Activated CD8-positive, alpha-beta memory T cell treated with anti-CD3 and anti-CD28 coated beads, Interleukin-2, amount 10 ng/mL, durations not matched to agents 7 days and 5 days (primary cell): Measurements from ENCODE around the gene RAB25. TPM values are rescaled to one million over a fixed set of nuclear protein-coding genes. Genes with fewer than 3 reads are reported as not detected.
A peak's percentile ranks its signal among the peaks of the same experiment; 100 is the strongest.
"Not testable (repeated sequence)": the region's sequence is repeated elsewhere in the genome, so short reads cannot be mapped to it uniquely, and the experiment has no call there.

Experiments
- ATAC-seq: fragments of 150-1000 bp; cut with Tn5 transposase; one replicate; pipeline ENCODE4 v1.10.0; 2021; ENCODE audit warnings: moderate library complexity
- CTCF ChIA-PET: fragments of 350-600 bp; sonication (Branson Sonifier 250); formaldehyde crosslinking; loops from one replicate; lab custom pipeline; 2021; ENCODE audit warnings: antibody characterized with exemption; lab: Charles Lee
- DNase-seq: peaks from one replicate; pipeline ENCODE4 v3.0.0-alpha.2; 2020
- H3K27ac Mint-ChIP-seq: one replicate; pipeline ENCODE4 v1.8.0; 2021; ENCODE audit warnings: mild to moderate bottlenecking, mixed read lengths
- H3K27me3 Mint-ChIP-seq: one replicate; pipeline ENCODE4 v1.8.0; 2021; ENCODE audit warnings: mixed read lengths
- H3K36me3 Mint-ChIP-seq: one replicate; pipeline ENCODE4 v1.8.0; 2021; ENCODE audit warnings: mild to moderate bottlenecking, mixed read lengths
- H3K4me1 Mint-ChIP-seq: one replicate; pipeline ENCODE4 v1.8.0; 2021; ENCODE audit warnings: mixed read lengths
- H3K4me3 Mint-ChIP-seq: one replicate; pipeline ENCODE4 v1.8.0; 2021; ENCODE audit warnings: mild to moderate bottlenecking, moderate library complexity, mixed read lengths
- H3K9me3 Mint-ChIP-seq: one replicate; pipeline ENCODE4 v1.8.0; 2022; ENCODE audit warnings: low read depth, mixed read lengths
- total RNA-seq, 2 experiments: library from RNA; stranded (reverse); gene quantifications; one replicate each; pipeline ENCODE4 v1.2.3, GENCODE V29; 2021

The RAB25 gene
- total RNA-seq, 2 experiments from 2014 or later = not detected

DNA sequence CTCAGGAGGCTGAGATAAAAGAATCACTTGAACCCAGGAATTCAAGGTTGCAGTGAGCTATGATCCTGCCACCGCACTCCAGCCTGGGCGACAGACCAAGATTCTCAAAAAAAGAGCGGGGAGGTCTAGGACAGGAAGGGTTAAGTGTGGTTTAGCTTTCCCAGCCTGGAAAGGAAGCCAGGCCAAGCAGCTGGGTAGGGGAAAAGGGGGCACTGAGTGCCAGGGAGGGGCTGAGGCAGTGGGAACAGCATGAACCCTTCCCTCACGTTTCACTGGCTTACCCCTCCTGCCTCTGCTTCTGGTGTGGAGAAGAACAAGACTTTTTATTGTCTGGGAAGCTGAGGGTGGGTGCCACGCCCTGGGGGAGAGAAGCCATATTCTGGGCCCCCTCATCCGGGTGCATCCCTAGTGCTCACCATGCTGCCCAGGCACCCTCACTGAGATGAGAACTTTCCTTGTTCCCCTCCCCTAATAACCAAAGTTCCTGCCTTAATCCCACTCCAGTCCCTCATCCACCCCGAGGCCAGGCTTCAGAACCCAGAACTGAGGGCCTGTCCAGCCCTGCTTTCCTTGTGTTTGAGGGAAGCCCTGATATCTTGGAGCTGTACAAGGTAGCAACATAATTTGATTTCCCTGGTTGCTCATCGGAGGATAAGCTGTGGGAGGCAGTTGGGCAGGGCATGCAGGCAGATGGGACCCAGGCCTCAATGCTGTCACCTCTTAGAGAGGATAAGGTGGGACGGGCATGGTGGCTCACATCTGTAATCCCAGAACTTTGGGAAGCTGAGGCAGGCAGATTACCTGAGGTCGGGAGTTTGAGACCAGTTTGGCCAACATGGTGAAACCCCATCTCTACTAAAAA, 51.5 kb downstream of the RAB25 start:
- ATAC-seq (no peak), DNase-seq (no peak)
- peaks cover 35% of the 10 kb centered on the region for H3K27me3 Mint-ChIP-seq

GRCh38 chr1:156113282-156113950, 52.5 kb downstream of the RAB25 start:
- H3K27ac Mint-ChIP-seq = no peak overlapping the region
- no peak for DNase-seq
- peaks cover 23% of the 10 kb centered on the region for H3K4me1 Mint-ChIP-seq
- H3K9me3 Mint-ChIP-seq = no peaks in the 10 kb centered on the region
- CTCF ChIA-PET = interaction anchor here (7.3 to 25.5 kb wide), 2 partner anchors 14 to 19 kb away, joined by 127 to 979 read pairs; partner anchors contain the start of gene MEX3A
- no peak for ATAC-seq
- H3K36me3 Mint-ChIP-seq = no peaks in the 10 kb centered on the region
- H3K27me3 Mint-ChIP-seq = peaks cover 34% of the 10 kb centered on the region
- no peak overlapping the region for H3K4me3 Mint-ChIP-seq

More for the DNA sequence above, 51.5 kb downstream of the RAB25 start:
- Mint-ChIP-seq H3K4me3 (no peak overlapping the region), H3K36me3 (no peaks in the 10 kb centered on the region), H3K9me3 (no peaks in the 10 kb centered on the region), H3K27ac (no peak overlapping the region), H3K4me1 (peaks cover 22% of the 10 kb centered on the region)
- CTCF ChIA-PET = interaction anchor here (1.4 to 25.5 kb wide), 3 partner anchors 10 to 18 kb away, joined by 3 to 979 read pairs (median 127); partner anchors contain the start of gene MEX3A

GRCh38 chr1:156114101-156114918, 53.4 kb downstream of the RAB25 start, which contains the start of gene LMNA:
Gene LMNA, plus strand, starts transcription at chr1:156114711. Its CDS starts 208 bp downstream, at chr1:156114919.
- H3K27ac Mint-ChIP-seq = peak within 1 kb of the TSS; percentile 75
- DNase-seq (peak; percentile 81), ATAC-seq (peak; percentile 90)
- H3K27me3 Mint-ChIP-seq = peaks cover 34% of the 10 kb centered on the region
- H3K36me3 Mint-ChIP-seq = no peaks in the 10 kb centered on the region
- no peaks in the 10 kb centered on the region for H3K9me3 Mint-ChIP-seq
- H3K4me3 Mint-ChIP-seq = peak within 1 kb of the TSS; percentile 83
- CTCF ChIA-PET = interaction anchor here (1.1 to 25.5 kb wide), 5 partner anchors 13 to 942 kb away, joined by 3 to 979 read pairs (median 7); partner anchors contain the start of genes KRTCAP2 and MEX3A
- H3K4me1 Mint-ChIP-seq = peaks cover 25% of the 10 kb centered on the region

- H3K4me1 Mint-ChIP-seq = peaks cover 31% of the 10 kb centered on the region
- ATAC-seq (peak; percentile 21), DNase-seq (no peak)
- H3K27ac Mint-ChIP-seq = peak overlapping the region; percentile 63
- peaks cover 34% of the 10 kb centered on the region for H3K27me3 Mint-ChIP-seq
- peak overlapping the region; percentile 83 for H3K4me3 Mint-ChIP-seq
- CTCF ChIA-PET = interaction anchor here (1.1 to 25.5 kb wide), 5 partner anchors 12 to 942 kb away, joined by 3 to 979 read pairs (median 7); partner anchors contain the start of genes KRTCAP2 and MEX3A
- no peaks in the 10 kb centered on the region for H3K9me3 Mint-ChIP-seq
- H3K36me3 Mint-ChIP-seq = no peaks in the 10 kb centered on the region
These were observed 54.1 kb downstream of the RAB25 start for GRCh38 chr1:156114919-156115513.

GRCh38 chr1:156115514-156116374, 54.8 kb downstream of the RAB25 start:
- Mint-ChIP-seq H3K27ac (peak overlapping the region; percentile 63), H3K4me3 (peak overlapping the region; percentile 83), H3K36me3 (no peaks in the 10 kb centered on the region), H3K27me3 (peaks cover 34% of the 10 kb centered on the region), H3K9me3 (no peaks in the 10 kb centered on the region), H3K4me1 (peaks cover 37% of the 10 kb centered on the region)
- ATAC-seq = no peak
- no peak for DNase-seq
- CTCF ChIA-PET = interaction anchor here (0.5 to 25.5 kb wide), 5 partner anchors 12 to 110 kb away, joined by 3 to 979 read pairs (median 7); partner anchors contain the start of gene MEX3A

- H3K9me3 Mint-ChIP-seq, ATAC-seq, H3K36me3 Mint-ChIP-seq, H3K27ac Mint-ChIP-seq, DNase-seq: not testable (repeated sequence)
- Mint-ChIP-seq H3K4me3 (peak overlapping the region; percentile 83), H3K27me3 (peaks cover 31% of the 10 kb centered on the region), H3K4me1 (peaks cover 37% of the 10 kb centered on the region)
- CTCF ChIA-PET = interaction anchor here (7.3 to 25.5 kb wide), 2 partner anchors 11 to 22 kb away, joined by 127 to 979 read pairs; partner anchors contain the start of gene MEX3A
These were observed 55.8 kb downstream of the RAB25 start for GRCh38 chr1:156116731-156117130.

GRCh38 chr1:156117414-156118176, 56.6 kb downstream of the RAB25 start:
- DNase-seq (no peak), ATAC-seq (no peak)
- peaks cover 37% of the 10 kb centered on the region for H3K4me1 Mint-ChIP-seq
- H3K27ac Mint-ChIP-seq = no peak overlapping the region
- peaks cover 25% of the 10 kb centered on the region for H3K27me3 Mint-ChIP-seq
- H3K36me3 Mint-ChIP-seq = no peaks in the 10 kb centered on the region
- H3K4me3 Mint-ChIP-seq = no peak overlapping the region
- CTCF ChIA-PET = interaction anchor here (0.6 to 25.5 kb wide), 4 partner anchors 10 to 173 kb away, joined by 3 to 979 read pairs (median 66); partner anchors contain the start of gene MEX3A
- no peaks in the 10 kb centered on the region for H3K9me3 Mint-ChIP-seq

DNA sequence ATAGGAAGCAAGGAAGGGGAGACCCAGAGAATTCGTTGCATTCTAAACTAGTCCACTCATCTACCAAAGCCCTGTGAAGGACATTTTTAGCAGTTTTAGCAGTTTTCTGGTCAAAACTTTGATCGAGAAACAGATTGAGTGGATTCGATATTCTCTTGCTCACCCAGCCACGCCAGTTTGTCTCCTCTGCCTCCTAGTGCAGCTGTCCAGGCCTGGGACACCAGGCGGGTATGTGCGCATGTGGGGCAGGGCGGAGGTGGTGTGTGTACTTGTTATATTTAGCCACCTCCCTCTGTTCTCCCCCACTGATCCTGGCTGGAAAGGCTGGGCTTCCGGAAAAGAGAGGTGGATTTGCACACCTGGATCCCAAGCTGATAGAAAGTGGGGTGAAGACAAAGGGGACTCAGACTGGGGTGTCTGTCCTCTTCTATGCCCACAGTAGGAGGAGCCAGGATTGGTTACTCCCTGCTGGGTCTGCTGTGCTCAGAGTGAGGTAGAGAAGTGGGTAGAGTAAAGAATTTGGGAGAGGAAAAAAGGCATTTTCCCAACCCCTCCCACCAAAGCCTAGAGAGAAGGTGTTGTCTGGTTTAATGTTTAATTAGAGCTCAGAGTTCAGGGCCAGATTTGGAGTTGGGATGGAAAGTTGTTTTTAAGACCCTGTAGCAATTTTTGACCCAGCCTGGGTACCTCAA, 57.4 kb downstream of the RAB25 start:
- no peak for ATAC-seq

GRCh38 chr1:156119503-156120209, 58.7 kb downstream of the RAB25 start:
- CTCF ChIA-PET = interaction anchor here (1.2 to 25.5 kb wide), 4 partner anchors 10 to 53 kb away, joined by 3 to 979 read pairs (median 8); partner anchors contain the start of gene MEX3A
- Mint-ChIP-seq H3K4me3 (no peak overlapping the region), H3K4me1 (peaks cover 44% of the 10 kb centered on the region), H3K27me3 (peaks cover 10% of the 10 kb centered on the region), H3K9me3 (no peaks in the 10 kb centered on the region), H3K27ac (peak overlapping the region; percentile 64), H3K36me3 (no peaks in the 10 kb centered on the region)
- DNase-seq = no peak
- no peak for ATAC-seq

More for the DNA sequence above, 57.4 kb downstream of the RAB25 start:
- CTCF ChIA-PET = interaction anchor here (0.8 to 25.5 kb wide), 4 partner anchors 10 to 59 kb away, joined by 3 to 979 read pairs (median 4); partner anchors contain the start of gene MEX3A
- H3K27ac Mint-ChIP-seq = no peak overlapping the region
- H3K36me3 Mint-ChIP-seq = no peaks in the 10 kb centered on the region
- H3K9me3 Mint-ChIP-seq = no peaks in the 10 kb centered on the region
- DNase-seq = no peak
- H3K4me1 Mint-ChIP-seq = peaks cover 40% of the 10 kb centered on the region
- H3K4me3 Mint-ChIP-seq = peak overlapping the region; percentile 23
- peaks cover 22% of the 10 kb centered on the region for H3K27me3 Mint-ChIP-seq
